K562 (cell line): ENCODE results near the gene PHETA1. TPM values are rescaled to one million over a fixed set of nuclear protein-coding genes. Genes with fewer than 3 reads are reported as not detected.

Experiments
- ASH1L ChIP-seq: fragments of 450-650 bp; IDR thresholded peaks from 2 replicates; pipeline ENCODE4 v1.6.1; 2018; ENCODE audit warnings: borderline replicate concordance, mild to moderate bottlenecking, low read depth; ENCODE audit not compliant: partially characterized antibody
- ATF1 ChIP-seq, 2 experiments: fragments of 450-650 bp in 1 of 2; IDR thresholded peaks; 2 replicates each; pipeline ENCODE4 v1.6.1; 2016; ENCODE audit warnings: missing compliant biosample characterization in 1 of 2, missing genetic modification characterization in 1 of 2
- BRCA1 ChIP-seq, 2 experiments: fragments of 450-650 bp in 1 of 2; sonication (generic) in 1 of 2; formaldehyde crosslinking in 1 of 2; IDR thresholded peaks; 2 replicates each; pipeline versions ENCODE4 v1.5.0 to v1.6.1; 2017 to 2020; ENCODE audit warnings: mild to moderate bottlenecking in 1 of 2, missing genetic modification reagents in 1 of 2
- BRF1 ChIP-seq: IDR thresholded peaks from 3 replicates; pipeline ENCODE4 v1.6.1; 2011; ENCODE audit warnings: borderline replicate concordance, mild to moderate bottlenecking; ENCODE audit not compliant: insufficient read length; ENCODE audit errors: extremely low read depth
- CCAR2 ChIP-seq: fragments of 200-400 bp; formaldehyde crosslinking; IDR thresholded peaks from 2 replicates; pipeline ENCODE4 v1.6.1; 2017; ENCODE audit warnings: mild to moderate bottlenecking, low read depth, low read length
- DDX20 ChIP-seq: fragments of 450-650 bp; IDR thresholded peaks from 2 replicates; pipeline ENCODE4 v1.6.1; 2016; ENCODE audit warnings: missing genetic modification characterization, low read depth, mild to moderate bottlenecking, missing compliant biosample characterization, moderate library complexity
- FOXK2 ChIP-seq, 2 experiments: fragments of 450-650 bp; IDR thresholded peaks in 1 of 2; conservative IDR thresholded peaks in 1 of 2; 2 replicates each; pipeline ENCODE4 v1.6.1; 2016; ENCODE audit warnings: low read depth in 2 of 2, mild to moderate bottlenecking in 1 of 2
- HMG20B ChIP-seq: fragments of 250-450 bp; sonication (Bioruptor Pico); IDR thresholded peaks from 2 replicates; pipeline ENCODE4 v1.5.0; 2021; ENCODE audit warnings: mild to moderate bottlenecking
- PHTF2 ChIP-seq: fragments of 250-450 bp; sonication (Bioruptor Pico); IDR thresholded peaks from 2 replicates; pipeline ENCODE4 v1.5.0; 2021; ENCODE audit warnings: mild to moderate bottlenecking
- POU5F1 ChIP-seq: fragments of 150-350 bp; IDR thresholded peaks from 2 replicates; pipeline ENCODE4 v1.6.1; 2014; ENCODE audit warnings: borderline replicate concordance, low read length, low read depth, mild to moderate bottlenecking; ENCODE audit not compliant: partially characterized antibody
- PRPF4 ChIP-seq: fragments of 200-400 bp; formaldehyde crosslinking; IDR thresholded peaks from one replicate; pipeline ENCODE4 v1.6.1; 2017; ENCODE audit warnings: low read length, low read depth, mild to moderate bottlenecking; ENCODE audit not compliant: insufficient read depth, poor library complexity, severe bottlenecking
- PTRF ChIP-seq: fragments of 450-650 bp; IDR thresholded peaks from 2 replicates; pipeline ENCODE4 v1.6.1; 2016; ENCODE audit warnings: mild to moderate bottlenecking, missing genetic modification characterization, missing compliant biosample characterization
- RBM15 ChIP-seq: fragments of 200-400 bp; formaldehyde crosslinking; IDR thresholded peaks from 2 replicates; pipeline ENCODE4 v1.6.1; 2018; ENCODE audit warnings: mild to moderate bottlenecking, low read length, moderate library complexity; ENCODE audit not compliant: insufficient read depth
- SMAD2 ChIP-seq: fragments of 150-350 bp; IDR thresholded peaks from 2 replicates; pipeline ENCODE4 v1.6.1; 2014; ENCODE audit warnings: low read depth, mild to moderate bottlenecking, low read length
- SMARCE1 ChIP-seq: fragments of 450-650 bp; IDR thresholded peaks from 2 replicates; pipeline ENCODE4 v1.7.1; 2016; ENCODE audit warnings: mild to moderate bottlenecking
- ZNF146 ChIP-seq: IDR thresholded peaks from one replicate; pipeline ENCODE4 v1.6.1; 2018; ENCODE audit warnings: missing compliant biosample characterization; ENCODE audit not compliant: unreplicated experiment
- ZNF175 ChIP-seq: fragments of 200-800 bp; sonication (Bioruptor generic); IDR thresholded peaks from 2 replicates; pipeline ENCODE4 v1.6.1; 2016; ENCODE audit warnings: low read depth, mild to moderate bottlenecking, missing genetic modification characterization, missing compliant biosample characterization
- ZNF232 ChIP-seq: sonication (generic); formaldehyde crosslinking; IDR thresholded peaks from 2 replicates; pipeline ENCODE4 v1.8.0; 2022; ENCODE audit warnings: mild to moderate bottlenecking, missing genetic modification reagents
- ZNF311 ChIP-seq: fragments of 250-450 bp; sonication (Bioruptor Pico); IDR thresholded peaks from 2 replicates; pipeline ENCODE4 v1.4.0; 2020; ENCODE audit warnings: mild to moderate bottlenecking, moderate library complexity
- ZNF561 ChIP-seq: fragments of 450-650 bp; formaldehyde crosslinking; conservative IDR thresholded peaks from 2 replicates; pipeline ENCODE4 v1.4.0; 2020; ENCODE audit warnings: mild to moderate bottlenecking, moderate library complexity
- ZNF589 ChIP-seq: fragments of 200-800 bp; sonication (Bioruptor generic); IDR thresholded peaks from 2 replicates; pipeline ENCODE4 v1.6.1; 2016; ENCODE audit warnings: low read depth, missing genetic modification characterization, missing compliant biosample characterization
- polyA plus RNA-seq, 8 experiments: library from polyadenylated mRNA; depleted of rRNA in 4 of 8; stranded (reverse) in 5 of 8; unstranded in 3 of 8; fragments of >200 nt; fragmentation: Nextera tagmentation in 2 of 8; fragmentation: Illumina TruSeq in 1 of 8; extraction: Ambion mirVana in 2 of 8; extraction: Trizol in 1 of 8; gene quantifications; 2 replicates each; pipeline versions ENCODE4 v1.2.1 to v1.2.3, GENCODE V29; 2011 to 2014; ENCODE audit warnings: inconsistent platforms in 1 of 8, missing spikeins in 1 of 8
- total RNA-seq, 7 experiments: library from RNA; depleted of rRNA in 6 of 7; stranded (reverse); fragments of >200 nt in 6 of 7; fragmentation: Illumina TruSeq in 2 of 7; extraction: Trizol in 2 of 7; gene quantifications; 2 replicates each; pipeline versions ENCODE4 v1.2.1 to v1.2.3, GENCODE V29; 2011 to 2021; ENCODE audit warnings: low replicate concordance in 1 of 7
- TF ChIP-seq, protein P1 (sequence below): fragments of 150-350 bp; conservative IDR thresholded peaks from 2 replicates; pipeline ENCODE4 v1.6.1; 2014; ENCODE audit warnings: low read length
- TF ChIP-seq, protein P2 (sequence below): sonication (generic); formaldehyde crosslinking; IDR thresholded peaks from 2 replicates; pipeline ENCODE4 v1.8.0; 2022; ENCODE audit warnings: missing genetic modification reagents, mild to moderate bottlenecking, moderate library complexity, borderline replicate concordance
- TF ChIP-seq, protein P3 (sequence below): fragments of 450-650 bp; conservative IDR thresholded peaks from 2 replicates; pipeline ENCODE4 v1.6.1; 2016; ENCODE audit warnings: missing genetic modification characterization, low read depth, mild to moderate bottlenecking, missing compliant biosample characterization, moderate library complexity

The PHETA1 gene
- total and polyA plus RNA-seq, 9 of the 15 experiments (the other 6 are each of a cell fraction or from before 2014, with no cell fraction given): 0.03 to 12.4 (median 3.0) TPM

GRCh38 chr12:111413442-111414086, 44.7 kb upstream of the PHETA1 start (continued):
- TF ChIP-seq, protein P1, sequence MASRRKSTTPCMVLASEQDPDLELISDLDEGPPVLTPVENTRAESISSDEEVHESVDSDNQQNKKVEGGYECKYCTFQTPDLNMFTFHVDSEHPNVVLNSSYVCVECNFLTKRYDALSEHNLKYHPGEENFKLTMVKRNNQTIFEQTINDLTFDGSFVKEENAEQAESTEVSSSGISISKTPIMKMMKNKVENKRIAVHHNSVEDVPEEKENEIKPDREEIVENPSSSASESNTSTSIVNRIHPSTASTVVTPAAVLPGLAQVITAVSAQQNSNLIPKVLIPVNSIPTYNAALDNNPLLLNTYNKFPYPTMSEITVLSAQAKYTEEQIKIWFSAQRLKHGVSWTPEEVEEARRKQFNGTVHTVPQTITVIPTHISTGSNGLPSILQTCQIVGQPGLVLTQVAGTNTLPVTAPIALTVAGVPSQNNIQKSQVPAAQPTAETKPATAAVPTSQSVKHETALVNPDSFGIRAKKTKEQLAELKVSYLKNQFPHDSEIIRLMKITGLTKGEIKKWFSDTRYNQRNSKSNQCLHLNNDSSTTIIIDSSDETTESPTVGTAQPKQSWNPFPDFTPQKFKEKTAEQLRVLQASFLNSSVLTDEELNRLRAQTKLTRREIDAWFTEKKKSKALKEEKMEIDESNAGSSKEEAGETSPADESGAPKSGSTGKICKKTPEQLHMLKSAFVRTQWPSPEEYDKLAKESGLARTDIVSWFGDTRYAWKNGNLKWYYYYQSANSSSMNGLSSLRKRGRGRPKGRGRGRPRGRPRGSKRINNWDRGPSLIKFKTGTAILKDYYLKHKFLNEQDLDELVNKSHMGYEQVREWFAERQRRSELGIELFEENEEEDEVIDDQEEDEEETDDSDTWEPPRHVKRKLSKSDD: no peak
- TF ChIP-seq PTRF (no peak), SMAD2 (no peak), PHTF2 (CRISPR knock-in tag) (no peak), ZNF561 (no peak), BRF1 (no peak), ZNF589 (CRISPR knock-in tag) (no peak), CCAR2 (no peak), BRCA1 (IDR thresholded peaks at IDR 0.05) (no peak), BRCA1 (CRISPR knock-in tag; IDR thresholded peaks at IDR 0.05) (no peak), ASH1L (no peak), ZNF146 (CRISPR knock-in tag) (no peak), ZNF311 (no peak), ZNF232 (CRISPR knock-in tag) (no peak), HMG20B (CRISPR knock-in tag) (no peak), SMARCE1 (peak; percentile 48; the same call in 1 of the 2 replicates), ATF1 (CRISPR knock-in tag; IDR thresholded peaks at IDR 0.05) (no peak), ATF1 (tag; IDR thresholded peaks at IDR 0.05) (no peak), RBM15 (no peak), FOXK2 (conservative IDR thresholded peaks at IDR 0.05 in 1 of 2, IDR thresholded peaks at IDR 0.05 in 1 of 2; ENCODE audit: low read depth in 2 of 2) (no peak), DDX20 (0 out of 2 replicates have a peak, but pooled peaks have one; percentile 19), ZNF175 (CRISPR knock-in tag) (no peak), PRPF4 (no peak), POU5F1 (no peak)
- TF ChIP-seq, protein P2, sequence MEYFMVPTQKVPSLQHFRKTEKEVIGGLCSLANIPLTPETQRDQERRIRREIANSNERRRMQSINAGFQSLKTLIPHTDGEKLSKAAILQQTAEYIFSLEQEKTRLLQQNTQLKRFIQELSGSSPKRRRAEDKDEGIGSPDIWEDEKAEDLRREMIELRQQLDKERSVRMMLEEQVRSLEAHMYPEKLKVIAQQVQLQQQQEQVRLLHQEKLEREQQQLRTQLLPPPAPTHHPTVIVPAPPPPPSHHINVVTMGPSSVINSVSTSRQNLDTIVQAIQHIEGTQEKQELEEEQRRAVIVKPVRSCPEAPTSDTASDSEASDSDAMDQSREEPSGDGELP: peak; percentile 56; the same call in 1 of the 2 replicates
- TF ChIP-seq, protein P3, sequence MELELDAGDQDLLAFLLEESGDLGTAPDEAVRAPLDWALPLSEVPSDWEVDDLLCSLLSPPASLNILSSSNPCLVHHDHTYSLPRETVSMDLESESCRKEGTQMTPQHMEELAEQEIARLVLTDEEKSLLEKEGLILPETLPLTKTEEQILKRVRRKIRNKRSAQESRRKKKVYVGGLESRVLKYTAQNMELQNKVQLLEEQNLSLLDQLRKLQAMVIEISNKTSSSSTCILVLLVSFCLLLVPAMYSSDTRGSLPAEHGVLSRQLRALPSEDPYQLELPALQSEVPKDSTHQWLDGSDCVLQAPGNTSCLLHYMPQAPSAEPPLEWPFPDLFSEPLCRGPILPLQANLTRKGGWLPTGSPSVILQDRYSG (tag): no peak
